Fibroblast of lung (primary cell): ENCODE measurements around the gene TNFSF12. TPM values are rescaled to one million over a fixed set of nuclear protein-coding genes. Genes with fewer than 3 reads are reported as not detected.

Experiments used
- DNase-seq, 2 donors: peaks; one replicate each; pipeline versions ENCODE4 v3.0.0 to v3.0.0-alpha.2; 2010; ENCODE audit warnings: low read depth in 2 of 2
- H2AFZ ChIP-seq: 2 replicates; pipeline ENCODE4 v1.5.1; 2012; ENCODE audit warnings: low read length, control low read depth, inconsistent platforms
- H3K27ac ChIP-seq: 2 replicates; pipeline ENCODE4 v1.5.1; 2011; ENCODE audit warnings: low read length, control low read depth; ENCODE audit not compliant: insufficient read depth
- H3K27me3 ChIP-seq: 2 replicates; pipeline ENCODE4 v1.5.1; 2011; ENCODE audit warnings: mild to moderate bottlenecking, low read length; ENCODE audit not compliant: control insufficient read depth, insufficient read depth
- H3K36me3 ChIP-seq: 2 replicates; pipeline ENCODE4 v1.5.1; 2011; ENCODE audit warnings: low read length; ENCODE audit not compliant: control insufficient read depth, insufficient read depth
- H3K4me1 ChIP-seq: 2 replicates; pipeline ENCODE4 v1.5.1; 2011; ENCODE audit warnings: low read length; ENCODE audit not compliant: control insufficient read depth, insufficient read depth; ENCODE audit errors: extremely low read depth
- H3K4me2 ChIP-seq: 2 replicates; pipeline ENCODE4 v1.5.1; 2011; ENCODE audit warnings: low read length, control low read depth; ENCODE audit not compliant: insufficient read depth; ENCODE audit errors: extremely low read depth
- H3K4me3 ChIP-seq, 4 experiments: fragments of 200-600 bp in 1 of 4; sonication (generic) in 1 of 4; replicated peaks in 1 of 4; 2 replicates each; pipeline ENCODE4 v1.5.1; 2011 to 2016; ENCODE audit warnings: low read length in 4 of 4, low read depth in 3 of 4, mild to moderate bottlenecking in 3 of 4, control low read depth in 2 of 4, inconsistent platforms in 1 of 4, mixed read lengths in 1 of 4; ENCODE audit not compliant: insufficient read depth in 1 of 4; ENCODE audit errors: control extremely low read depth in 1 of 4
- H3K79me2 ChIP-seq: 2 replicates; pipeline ENCODE4 v1.5.1; 2012; ENCODE audit warnings: mild to moderate bottlenecking, low read length, inconsistent platforms; ENCODE audit not compliant: control insufficient read depth, insufficient read depth
- H3K9ac ChIP-seq: 2 replicates; pipeline ENCODE4 v1.5.1; 2011; ENCODE audit warnings: mild to moderate bottlenecking, low read length, control low read depth; ENCODE audit not compliant: insufficient read depth
- H3K9me3 ChIP-seq: 2 replicates; pipeline ENCODE4 v1.5.1; 2012; ENCODE audit warnings: low read depth, low read length; ENCODE audit not compliant: control insufficient read depth, insufficient read depth
- H4K20me1 ChIP-seq: 2 replicates; pipeline ENCODE4 v1.5.1; 2011; ENCODE audit warnings: low read length; ENCODE audit not compliant: control insufficient read depth, insufficient read depth; ENCODE audit errors: extremely low read depth
- EZH2 ChIP-seq: IDR thresholded peaks from 2 replicates; pipeline ENCODE4 v1.5.1; 2012; ENCODE audit warnings: low read length, control low read depth, mild to moderate bottlenecking; ENCODE audit errors: missing control alignments
- polyA plus RNA-seq, 2 donors: library from polyadenylated mRNA; depleted of rRNA in 1 of 2; stranded (reverse) in 1 of 2; unstranded in 1 of 2; fragments of >200 nt; gene quantifications; 2 replicates each; pipeline ENCODE4 v1.2.1, GENCODE V29; 2011 to 2012; ENCODE audit warnings: missing spikeins in 1 of 2
- total RNA-seq: library from RNA; depleted of rRNA; stranded (reverse); fragments of >200 nt; gene quantifications from 2 replicates; pipeline ENCODE4 v1.2.1, GENCODE V29; 2014
- TF ChIP-seq, protein P1 (sequence below), 2 donors: IDR thresholded peaks in 1 of 2; conservative IDR thresholded peaks in 1 of 2; 1 replicate in 1 of 2; 2 replicates in 1 of 2; pipeline ENCODE4 v1.5.1; 2011 to 2012; ENCODE audit warnings: low read length in 2 of 2, control low read depth in 1 of 2, inconsistent platforms in 1 of 2, low read depth in 1 of 2, mild to moderate bottlenecking in 1 of 2

Gene TNFSF12
- total and polyA plus RNA-seq, 2 donors (not counting 1 experiment from before 2014, with no cell fraction given), result 9.6 to 34.4 TPM

DNA sequence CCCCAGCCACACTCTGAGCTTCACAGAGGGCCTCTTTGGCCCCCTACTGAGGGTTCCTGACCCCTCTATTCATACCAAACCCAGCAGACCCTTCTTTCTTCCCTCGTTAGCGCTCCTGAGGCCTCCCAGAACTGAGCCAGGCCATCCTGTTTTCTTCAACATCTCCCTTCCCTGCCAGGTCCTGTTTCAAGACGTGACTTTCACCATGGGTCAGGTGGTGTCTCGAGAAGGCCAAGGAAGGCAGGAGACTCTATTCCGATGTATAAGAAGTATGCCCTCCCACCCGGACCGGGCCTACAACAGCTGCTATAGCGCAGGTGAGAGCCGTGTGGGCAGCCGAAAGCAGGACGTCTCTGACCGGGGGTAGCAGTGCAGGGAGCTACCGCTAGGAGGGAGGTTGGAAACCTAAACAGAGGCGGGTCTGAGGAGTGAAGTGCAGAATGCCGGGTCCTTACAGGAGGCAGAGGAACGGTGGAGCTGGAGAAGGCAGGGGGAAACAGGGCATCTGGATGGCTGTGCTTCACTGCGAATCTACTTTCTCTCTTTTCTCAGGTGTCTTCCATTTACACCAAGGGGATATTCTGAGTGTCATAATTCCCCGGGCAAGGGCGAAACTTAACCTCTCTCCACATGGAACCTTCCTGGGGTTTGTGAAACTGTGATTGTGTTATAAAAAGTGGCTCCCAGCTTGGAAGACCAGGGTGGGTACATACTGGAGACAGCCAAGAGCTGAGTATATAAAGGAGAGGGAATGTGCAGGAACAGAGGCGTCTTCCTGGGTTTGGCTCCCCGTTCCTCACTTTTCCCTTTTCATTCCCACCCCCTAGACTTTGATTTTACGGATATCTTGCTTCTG lies 11.5 kb downstream of the TNFSF12 start:
- no peak overlapping the region for H2AFZ ChIP-seq
- H3K9me3 ChIP-seq, result no peaks in the 10 kb centered on the region
- H3K4me1 ChIP-seq, result peaks cover 21% of the 10 kb centered on the region
- no peaks in the 10 kb centered on the region for H4K20me1 ChIP-seq
- peak overlapping the region in 2 of 4 experiments; percentile 82 to 87 for H3K4me3 ChIP-seq
- H3K27ac ChIP-seq, result no peak overlapping the region
- H3K79me2 ChIP-seq, result peaks cover 33% of the 10 kb centered on the region
- TF ChIP-seq, protein P1, sequence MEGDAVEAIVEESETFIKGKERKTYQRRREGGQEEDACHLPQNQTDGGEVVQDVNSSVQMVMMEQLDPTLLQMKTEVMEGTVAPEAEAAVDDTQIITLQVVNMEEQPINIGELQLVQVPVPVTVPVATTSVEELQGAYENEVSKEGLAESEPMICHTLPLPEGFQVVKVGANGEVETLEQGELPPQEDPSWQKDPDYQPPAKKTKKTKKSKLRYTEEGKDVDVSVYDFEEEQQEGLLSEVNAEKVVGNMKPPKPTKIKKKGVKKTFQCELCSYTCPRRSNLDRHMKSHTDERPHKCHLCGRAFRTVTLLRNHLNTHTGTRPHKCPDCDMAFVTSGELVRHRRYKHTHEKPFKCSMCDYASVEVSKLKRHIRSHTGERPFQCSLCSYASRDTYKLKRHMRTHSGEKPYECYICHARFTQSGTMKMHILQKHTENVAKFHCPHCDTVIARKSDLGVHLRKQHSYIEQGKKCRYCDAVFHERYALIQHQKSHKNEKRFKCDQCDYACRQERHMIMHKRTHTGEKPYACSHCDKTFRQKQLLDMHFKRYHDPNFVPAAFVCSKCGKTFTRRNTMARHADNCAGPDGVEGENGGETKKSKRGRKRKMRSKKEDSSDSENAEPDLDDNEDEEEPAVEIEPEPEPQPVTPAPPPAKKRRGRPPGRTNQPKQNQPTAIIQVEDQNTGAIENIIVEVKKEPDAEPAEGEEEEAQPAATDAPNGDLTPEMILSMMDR (conservative IDR thresholded peaks at IDR 0.05 in 1 of 2, IDR thresholded peaks at IDR 0.05 in 1 of 2; ENCODE audit: low read depth in 1 of 2, low read length in 2 of 2), result peak; percentile 64 to 76
- no peak for TF ChIP-seq EZH2
- H3K27me3 ChIP-seq, result no peaks in the 10 kb centered on the region
- peak overlapping the region; percentile 95 for H3K4me2 ChIP-seq
- H3K36me3 ChIP-seq, result peaks cover 17% of the 10 kb centered on the region
- peak; percentile 50 to 62 for DNase-seq
- no peak overlapping the region for H3K9ac ChIP-seq

- peak; percentile 75 to 77 for DNase-seq
- peak overlapping the region; percentile 64 to 87 (median 84) for H3K4me3 ChIP-seq
Observed at GRCh38 chr17:7561028-7561575, 12.2 kb downstream of the TNFSF12 start.

More at GRCh38 chr17:7561028-7561575, 12.2 kb downstream of the TNFSF12 start:
- Histone ChIP-seq H3K27ac (peak overlapping the region; percentile 80), H3K4me1 (peaks cover 21% of the 10 kb centered on the region), H3K9ac (peak overlapping the region; percentile 86), H4K20me1 (no peaks in the 10 kb centered on the region), H2AFZ (peak overlapping the region; percentile 68), H3K9me3 (no peaks in the 10 kb centered on the region), H3K36me3 (peaks cover 19% of the 10 kb centered on the region), H3K79me2 (peaks cover 35% of the 10 kb centered on the region), H3K27me3 (no peaks in the 10 kb centered on the region), H3K4me2 (peak overlapping the region; percentile 95)
- TF ChIP-seq, protein P1 (conservative IDR thresholded peaks at IDR 0.05 in 1 of 2, IDR thresholded peaks at IDR 0.05 in 1 of 2; ENCODE audit: low read depth in 1 of 2, low read length in 2 of 2), result peak; percentile 55 to 80
- TF ChIP-seq EZH2, result no peak
